Breast epithelium (tissue), 3 donors: Measurements from ENCODE around the gene PHLDA1.

Experiments
- POLR2A ChIP-seq: fragments of 450-650 bp; IDR thresholded peaks from one replicate; pipeline ENCODE4 v1.6.1; 2016; ENCODE audit warnings: antibody characterized with exemption, mild to moderate bottlenecking, moderate library complexity
- POLR2AphosphoS5 ChIP-seq, 3 donors: sonication (generic); formaldehyde crosslinking; IDR thresholded peaks; one replicate each; pipeline ENCODE4 v1.6.1; 2017; ENCODE audit warnings: antibody characterized with exemption in 3 of 3
- TF ChIP-seq, protein P1 (sequence below), 3 donors: fragments of 450-650 bp; IDR thresholded peaks; one replicate each; pipeline ENCODE4 v1.5.1; 2016 to 2017; ENCODE audit warnings: antibody characterized with exemption in 3 of 3, mild to moderate bottlenecking in 3 of 3, moderate library complexity in 3 of 3

DNA sequence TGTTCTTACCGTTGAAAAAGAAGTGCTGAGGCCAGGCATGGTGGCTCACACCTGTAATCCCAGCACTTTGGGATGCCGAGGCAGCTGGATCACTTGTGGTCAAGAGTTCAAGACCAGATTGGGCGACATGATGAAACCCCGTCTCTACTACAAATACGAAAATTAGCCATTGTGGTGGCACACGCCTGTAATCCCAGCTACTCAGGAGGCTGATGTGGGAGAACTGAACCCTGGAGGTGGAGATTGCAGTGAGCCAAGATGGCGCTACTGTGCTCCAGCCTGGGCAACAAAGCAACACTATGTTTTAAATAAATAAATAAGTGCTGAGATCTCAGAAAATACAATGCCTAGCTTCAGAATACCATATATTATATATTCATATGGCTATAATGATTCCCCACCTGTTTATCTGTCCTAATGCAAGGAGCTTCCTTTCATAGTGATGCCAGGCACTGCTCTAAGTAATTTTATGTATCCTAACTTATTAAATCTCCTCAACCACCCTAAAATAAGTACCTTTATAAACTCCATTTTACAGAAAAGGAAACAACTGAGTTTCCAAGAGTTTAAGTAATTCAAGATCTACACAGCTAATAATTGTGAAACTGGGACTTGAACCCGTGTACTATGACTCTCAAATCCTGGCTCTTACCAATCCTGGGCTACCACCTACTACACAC is 7.3 kb downstream of the PHLDA1 start:
- TF ChIP-seq, protein P1, sequence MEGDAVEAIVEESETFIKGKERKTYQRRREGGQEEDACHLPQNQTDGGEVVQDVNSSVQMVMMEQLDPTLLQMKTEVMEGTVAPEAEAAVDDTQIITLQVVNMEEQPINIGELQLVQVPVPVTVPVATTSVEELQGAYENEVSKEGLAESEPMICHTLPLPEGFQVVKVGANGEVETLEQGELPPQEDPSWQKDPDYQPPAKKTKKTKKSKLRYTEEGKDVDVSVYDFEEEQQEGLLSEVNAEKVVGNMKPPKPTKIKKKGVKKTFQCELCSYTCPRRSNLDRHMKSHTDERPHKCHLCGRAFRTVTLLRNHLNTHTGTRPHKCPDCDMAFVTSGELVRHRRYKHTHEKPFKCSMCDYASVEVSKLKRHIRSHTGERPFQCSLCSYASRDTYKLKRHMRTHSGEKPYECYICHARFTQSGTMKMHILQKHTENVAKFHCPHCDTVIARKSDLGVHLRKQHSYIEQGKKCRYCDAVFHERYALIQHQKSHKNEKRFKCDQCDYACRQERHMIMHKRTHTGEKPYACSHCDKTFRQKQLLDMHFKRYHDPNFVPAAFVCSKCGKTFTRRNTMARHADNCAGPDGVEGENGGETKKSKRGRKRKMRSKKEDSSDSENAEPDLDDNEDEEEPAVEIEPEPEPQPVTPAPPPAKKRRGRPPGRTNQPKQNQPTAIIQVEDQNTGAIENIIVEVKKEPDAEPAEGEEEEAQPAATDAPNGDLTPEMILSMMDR (IDR thresholded peaks at IDR 0.05): no peak
- no peak for TF ChIP-seq POLR2A
- no peak for TF ChIP-seq POLR2AphosphoS5 (IDR thresholded peaks at IDR 0.05)
